HG02678 (cell line): ENCODE results near the gene TXNDC17.
"Not testable (repeated sequence)": the region's sequence is repeated elsewhere in the genome, so short reads cannot be mapped to it uniquely, and the experiment has no call there.

Experiments
- ATAC-seq: cut with Tn5 transposase; IDR thresholded peaks from one replicate; pipeline ENCODE4 v1.9.1; 2021; ENCODE audit warnings: mild to moderate bottlenecking, moderate library complexity; ENCODE audit not compliant: unreplicated experiment

Gene TXNDC17

DNA sequence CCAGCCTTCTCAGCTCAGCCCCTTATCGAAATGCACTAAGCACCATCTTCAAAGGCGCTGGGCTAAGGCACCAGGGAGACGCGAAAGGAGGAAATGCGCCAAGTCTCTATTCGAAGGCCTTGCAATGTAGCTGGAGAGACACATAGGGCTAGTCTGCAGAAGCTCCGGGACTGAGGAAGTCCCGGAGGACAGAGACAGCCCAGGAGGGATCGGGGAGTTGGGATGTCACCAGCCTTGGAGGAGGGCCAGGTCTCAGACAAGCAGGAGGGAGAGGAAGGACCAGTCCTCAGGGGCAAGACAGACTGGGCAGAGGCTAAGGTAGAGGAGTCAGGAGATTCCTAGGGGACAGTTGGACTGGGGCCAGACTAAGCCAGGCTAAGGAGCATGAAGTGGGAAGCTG, 19.2 kb downstream of the TXNDC17 start:
- ATAC-seq, result no peak

DNA sequence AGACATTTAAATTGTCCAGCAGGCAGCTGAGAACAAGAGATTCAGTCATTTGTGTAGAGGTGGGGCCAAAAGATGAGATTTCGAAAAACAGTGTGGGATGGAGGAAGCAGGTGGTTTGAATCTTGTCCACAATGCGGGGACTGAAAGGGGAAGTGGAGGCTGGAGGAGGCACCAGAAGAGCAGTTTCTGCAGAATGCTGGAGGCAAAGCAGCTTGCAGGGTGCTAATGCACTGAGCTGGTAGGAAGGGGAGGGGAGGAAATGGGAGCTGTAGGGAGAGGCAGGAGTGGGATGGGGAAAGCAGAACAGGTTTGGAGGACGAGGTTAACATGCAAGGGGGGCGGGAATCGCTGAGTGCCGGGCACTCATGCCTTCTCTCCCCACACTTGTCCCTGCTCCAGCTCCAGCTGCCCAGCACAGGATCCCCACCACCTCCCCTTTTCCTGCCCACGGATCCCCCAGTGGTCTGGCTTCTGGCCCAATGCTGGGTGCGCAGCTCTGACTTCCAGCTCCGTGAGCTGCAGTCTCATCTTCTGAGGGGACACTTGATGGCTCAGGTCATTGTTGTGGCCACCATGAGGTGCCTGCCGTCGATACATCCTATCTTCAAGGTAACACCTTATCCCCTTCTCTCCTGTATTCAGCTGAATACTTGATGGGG, 20.1 kb downstream of the TXNDC17 start:
- peak; percentile 74 for ATAC-seq

DNA sequence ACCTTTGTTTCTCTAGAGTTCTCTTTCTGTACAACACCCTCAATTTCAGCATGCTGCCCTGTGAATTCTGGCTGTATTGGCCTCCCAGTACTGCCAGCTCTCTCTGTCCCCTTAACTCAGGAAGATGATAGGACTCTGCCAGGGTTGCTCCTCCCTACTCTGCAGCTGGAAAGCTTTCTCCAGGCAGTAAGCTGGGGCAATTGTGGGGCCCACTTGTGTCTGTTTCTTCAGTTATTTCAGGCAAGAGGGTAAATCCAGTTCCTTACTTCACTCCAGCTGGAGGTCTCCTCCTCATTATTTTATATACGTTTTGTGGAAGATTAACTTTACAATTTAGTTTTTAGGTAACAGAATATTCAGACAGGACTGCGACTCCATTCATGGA, 20.6 kb downstream of the TXNDC17 start:
- no peak for ATAC-seq

DNA sequence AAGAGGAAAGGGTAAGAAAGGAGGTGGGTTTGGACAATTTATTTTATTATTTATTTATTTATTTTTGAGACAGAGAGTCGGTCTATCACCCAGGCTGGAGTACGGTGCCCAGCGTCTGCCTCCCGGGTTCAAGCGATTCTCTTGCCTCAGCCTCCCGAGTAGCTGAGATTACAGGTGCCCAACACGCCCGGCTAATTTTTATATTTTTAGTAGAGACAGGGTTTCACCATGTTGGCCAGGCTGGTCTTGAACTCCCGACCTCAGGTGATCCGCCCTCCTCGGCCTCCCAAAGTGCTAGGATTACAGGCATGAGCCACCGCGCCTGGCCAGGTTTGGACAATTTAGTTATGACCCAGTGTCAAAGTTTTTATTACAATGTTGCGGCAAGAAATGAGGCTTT, 22.3 kb downstream of the TXNDC17 start:
- ATAC-seq, result not testable (repeated sequence)

DNA sequence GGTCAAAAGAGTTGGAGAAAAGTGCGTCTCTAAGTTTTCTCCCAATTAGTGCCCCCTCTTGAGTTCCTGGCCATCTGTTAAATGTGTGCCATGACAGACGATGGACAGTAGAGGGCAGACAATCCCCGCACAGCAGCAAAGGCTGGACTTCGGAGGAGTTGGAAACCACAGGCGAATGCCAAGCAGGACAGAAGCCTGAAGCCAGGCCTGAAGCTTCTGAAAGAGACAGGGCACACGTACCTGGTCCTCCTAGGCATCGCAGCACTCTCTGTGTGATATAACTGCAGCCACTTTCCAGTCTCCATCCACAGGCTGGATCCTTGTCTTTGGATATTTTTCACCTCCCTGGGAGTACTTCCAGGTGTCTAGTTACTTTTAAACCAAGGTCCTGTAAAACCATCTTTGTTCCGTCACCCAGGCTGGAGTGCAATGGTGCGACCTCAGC, 25.2 kb downstream of the TXNDC17 start:
- no peak for ATAC-seq

DNA sequence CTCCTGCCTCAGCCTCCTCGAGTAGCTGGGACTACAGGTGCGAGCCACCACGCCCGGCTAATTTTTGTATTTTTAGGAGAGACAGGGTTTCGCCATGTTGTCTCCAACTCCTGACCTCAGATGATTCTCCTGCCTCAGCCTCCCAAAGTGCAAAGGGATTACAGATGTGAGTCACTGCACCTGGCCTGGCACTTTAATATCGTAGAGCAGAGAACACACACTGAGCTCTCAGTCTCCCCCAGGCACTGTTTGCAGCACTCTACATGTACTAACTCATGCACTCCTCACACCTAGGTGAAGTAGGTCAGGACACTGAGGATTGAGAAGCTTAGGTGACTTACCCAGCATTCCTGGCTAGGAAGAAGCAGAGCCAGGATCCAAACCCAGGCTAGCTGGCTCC, 25.7 kb downstream of the TXNDC17 start:
- no peak for ATAC-seq

DNA sequence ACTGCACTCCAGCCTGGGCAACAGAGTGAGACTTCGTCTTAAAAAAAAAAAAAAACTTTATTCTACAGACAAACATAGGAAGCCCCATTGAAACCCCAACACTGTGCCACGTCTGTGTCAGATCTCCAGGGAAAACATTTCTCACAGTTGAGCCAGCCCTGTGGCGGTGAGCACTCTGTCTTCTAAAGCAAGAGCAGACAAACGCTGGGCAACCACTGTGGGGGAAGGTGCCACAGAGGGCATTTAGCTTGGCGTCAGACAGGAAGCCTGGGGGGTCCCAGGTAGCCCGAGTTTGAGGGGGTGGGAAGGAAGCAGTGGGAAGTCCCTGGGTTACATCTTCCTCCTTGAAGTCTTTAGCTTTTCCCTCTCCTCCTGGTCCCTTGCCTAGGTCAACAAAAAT, 26.7 kb downstream of the TXNDC17 start:
- ATAC-seq, result no peak

DNA sequence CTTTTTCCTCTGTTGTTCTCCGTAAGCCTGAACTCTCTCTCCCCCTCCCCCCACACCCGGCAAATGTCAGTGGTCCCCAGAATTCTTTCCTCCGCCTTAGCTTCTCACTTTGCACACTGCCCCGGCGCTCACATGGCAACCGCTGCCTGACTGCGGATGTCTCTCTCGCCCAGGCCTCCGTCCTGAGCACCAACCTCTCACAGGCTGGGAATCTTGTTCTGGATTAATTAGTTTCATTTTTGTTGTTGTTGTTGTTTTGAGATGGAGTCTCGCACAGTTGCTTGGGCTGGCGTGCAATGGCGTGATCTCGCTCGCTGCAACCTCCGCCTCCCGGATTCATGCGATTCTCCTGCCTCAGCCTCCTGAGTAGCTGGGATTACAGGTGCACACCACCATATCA, 27.4 kb downstream of the TXNDC17 start:
- ATAC-seq, result no peak

DNA sequence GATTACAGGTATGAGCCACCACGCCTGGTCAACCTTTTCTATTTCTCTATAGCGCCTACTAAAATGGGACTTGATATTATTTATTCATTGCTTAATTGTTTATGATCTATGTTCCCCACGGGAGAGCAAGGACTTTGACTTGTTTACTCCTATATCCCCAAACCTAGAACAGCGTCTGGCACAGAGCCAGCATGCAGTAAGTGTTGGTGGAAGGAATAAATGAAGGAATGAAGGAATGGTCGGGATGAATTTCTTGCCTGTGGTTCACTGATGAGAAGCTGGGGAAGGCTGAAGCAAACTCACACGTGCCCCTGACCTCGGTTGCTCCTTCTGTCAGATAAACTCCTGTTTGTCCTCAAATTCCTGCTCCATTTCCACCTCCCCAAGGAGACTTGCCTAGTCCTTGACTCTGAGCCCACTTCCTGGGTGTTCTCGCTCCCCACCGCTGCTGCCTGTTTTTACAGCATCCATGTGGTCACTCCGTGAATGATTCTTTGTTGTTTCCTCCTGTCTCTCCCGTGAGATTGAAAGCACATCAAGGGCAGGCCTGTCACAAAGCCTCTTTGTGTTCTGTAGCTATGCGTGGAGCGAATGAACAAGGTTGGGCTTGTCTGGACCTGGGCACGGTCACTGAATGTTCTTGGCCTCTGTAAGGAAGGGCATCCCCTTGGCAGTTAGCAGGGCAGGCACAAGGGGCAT, 28.0 kb downstream of the TXNDC17 start:
- no peak for ATAC-seq

DNA sequence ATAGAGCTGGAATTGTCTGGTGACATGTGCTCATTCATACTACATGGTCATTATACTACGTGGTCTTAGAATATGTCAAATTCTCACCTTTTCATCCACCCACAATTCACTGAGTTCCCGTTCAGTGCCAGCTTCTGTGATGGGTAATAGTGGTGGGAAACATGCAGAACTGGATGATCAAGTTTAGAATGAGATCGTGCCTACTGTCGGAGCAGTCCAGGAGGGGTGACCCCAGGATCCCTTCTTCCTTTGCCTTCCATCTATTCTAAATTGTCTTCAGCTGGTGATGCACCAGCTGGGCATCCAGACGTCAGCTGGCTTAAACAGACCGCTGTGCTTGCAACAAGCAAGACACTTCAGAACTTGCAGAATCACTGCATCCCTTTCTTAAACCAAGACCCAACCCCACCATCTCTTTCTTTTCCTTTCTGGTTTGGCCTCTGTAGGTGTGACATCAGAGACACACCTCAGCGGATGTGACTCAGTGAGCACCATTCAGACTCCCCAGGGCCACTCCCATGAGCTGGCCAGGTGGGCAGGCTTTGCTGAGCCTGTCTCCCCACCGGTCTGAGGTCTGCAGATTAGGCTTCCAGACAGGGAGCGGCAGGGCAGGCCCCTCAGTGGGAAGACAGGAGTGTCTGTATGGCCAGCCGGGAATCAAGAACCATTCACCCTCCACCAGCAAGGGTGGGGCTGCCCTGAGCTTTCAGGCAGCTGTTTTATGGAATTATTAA, 28.8 kb downstream of the TXNDC17 start:
- no peak for ATAC-seq

DNA sequence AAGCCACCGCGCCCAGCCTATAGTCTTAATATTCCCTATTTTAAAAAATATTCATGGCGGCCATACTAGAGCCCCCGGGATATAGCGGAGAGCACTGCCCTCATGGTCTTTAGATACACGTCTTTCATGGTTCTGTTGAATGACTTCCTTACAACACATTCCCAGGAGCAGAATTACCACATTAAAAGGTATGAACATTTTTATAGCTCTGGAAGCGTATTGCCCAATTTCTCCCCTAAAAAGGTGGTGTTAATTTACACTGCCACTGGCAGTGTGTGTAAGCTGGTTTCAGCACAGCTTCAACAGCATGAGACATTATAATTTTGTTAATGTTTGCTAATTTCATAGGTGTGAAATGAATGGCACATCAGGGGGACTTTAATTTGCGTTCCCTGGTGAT, 29.7 kb downstream of the TXNDC17 start:
- ATAC-seq, result no peak

DNA sequence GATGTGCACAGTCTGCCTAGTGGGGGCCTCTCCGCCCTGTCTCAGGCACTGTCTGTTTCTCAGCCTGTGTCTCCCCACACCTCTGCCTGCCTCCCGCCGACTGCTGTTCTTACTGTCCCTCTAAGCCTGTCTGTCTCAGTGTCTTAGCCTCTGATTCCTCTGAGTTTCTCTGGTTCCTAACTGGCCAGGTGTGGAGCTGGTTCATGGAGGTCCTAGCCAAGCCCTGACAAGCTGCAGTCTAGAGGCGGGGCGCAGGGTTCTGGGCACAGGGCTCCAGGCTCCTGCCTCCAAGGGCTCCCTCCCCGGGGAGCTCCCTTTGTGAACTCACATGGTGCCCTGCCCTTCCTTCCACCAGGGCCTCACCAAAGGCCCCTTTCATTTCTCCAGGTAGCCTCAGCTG, 30.1 kb downstream of the TXNDC17 start:
- no peak for ATAC-seq

DNA sequence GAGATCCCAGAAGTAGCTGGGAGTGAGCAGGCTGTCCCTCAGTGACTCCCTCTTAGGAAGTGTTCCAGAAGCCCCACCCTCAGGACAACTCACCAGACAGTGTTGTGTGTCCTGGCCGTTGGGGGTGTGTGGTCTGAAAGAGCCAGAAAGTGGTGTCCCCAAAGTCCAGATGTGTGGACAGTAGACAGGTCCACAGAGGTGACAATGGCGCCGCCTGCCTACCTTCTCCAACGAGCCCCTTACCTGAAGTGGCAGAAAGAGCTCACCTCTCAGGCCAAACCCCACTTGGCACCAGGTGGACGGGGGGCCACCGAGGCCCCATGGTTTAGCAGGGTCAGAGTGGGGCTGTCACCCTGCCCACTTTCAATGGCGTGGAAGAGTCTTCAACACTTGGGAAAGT, 30.6 kb downstream of the TXNDC17 start:
- no peak for ATAC-seq

DNA sequence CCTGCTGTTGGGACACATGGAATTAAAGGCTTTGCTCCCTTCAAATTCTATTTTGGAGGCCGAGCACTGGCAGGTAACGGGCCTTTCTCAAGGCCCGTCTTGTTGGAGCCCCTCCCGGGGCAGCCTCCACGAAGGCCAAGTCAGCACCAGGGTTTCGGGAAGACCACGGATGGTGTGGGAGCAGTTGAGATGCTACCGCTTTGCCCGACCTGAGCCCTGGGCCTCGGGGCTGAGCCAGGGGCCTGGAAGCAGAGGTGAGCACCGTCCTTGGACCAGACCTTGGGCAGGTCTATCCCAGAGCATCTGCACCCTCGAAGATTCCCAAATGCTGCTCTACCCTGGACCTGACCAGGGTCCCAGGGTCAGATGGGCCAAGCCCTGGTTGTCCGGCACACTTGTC, 33.7 kb downstream of the TXNDC17 start:
- no peak for ATAC-seq

DNA sequence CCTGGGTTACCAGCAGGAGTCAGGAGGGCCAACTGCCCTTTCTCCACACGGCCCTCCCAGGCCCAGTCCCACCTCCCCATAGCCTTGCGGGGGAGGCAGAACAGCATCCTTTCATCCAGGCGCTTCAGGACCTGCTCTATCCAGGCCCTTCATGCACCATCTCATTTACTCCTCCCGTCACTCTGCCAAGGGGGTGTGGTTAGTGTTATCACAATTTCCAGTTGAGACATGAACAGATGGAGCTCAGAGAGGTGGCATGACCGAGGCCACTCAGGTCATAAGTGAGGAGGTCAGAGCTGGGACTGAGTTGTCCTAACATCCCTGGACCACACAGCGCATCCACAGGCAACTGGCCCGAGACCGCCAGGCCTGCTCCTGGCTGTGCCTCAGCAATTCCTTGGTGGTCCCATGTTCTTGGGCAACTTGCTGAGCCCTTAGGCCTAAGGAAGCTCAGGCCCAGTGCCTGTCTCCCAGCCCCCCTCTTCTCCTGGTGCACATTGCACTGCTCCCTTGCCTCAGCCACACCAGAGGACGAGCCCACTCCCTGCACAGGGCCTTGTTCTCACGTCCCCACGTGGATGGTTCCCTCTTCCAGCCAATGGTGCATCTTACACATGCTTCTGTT, 34.5 kb downstream of the TXNDC17 start:
- no peak for ATAC-seq

DNA sequence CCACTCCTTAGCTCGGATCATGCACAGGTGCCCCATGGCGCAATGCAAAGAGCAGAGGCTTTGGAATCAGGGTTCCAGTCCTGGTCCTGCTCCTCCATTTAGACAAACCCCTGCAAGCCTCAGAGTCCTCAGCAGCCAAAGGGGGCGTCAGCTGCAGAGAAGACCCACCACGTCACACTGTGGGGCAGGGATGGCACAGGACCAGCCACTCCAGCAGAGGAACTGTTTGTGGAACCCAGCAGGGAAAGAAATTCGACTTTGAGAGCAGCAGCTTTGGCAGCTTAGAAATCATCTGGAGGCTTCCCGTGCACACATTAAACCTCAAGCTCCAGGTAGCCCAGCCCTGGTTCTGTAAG, 35.9 kb downstream of the TXNDC17 start:
- ATAC-seq, result no peak

DNA sequence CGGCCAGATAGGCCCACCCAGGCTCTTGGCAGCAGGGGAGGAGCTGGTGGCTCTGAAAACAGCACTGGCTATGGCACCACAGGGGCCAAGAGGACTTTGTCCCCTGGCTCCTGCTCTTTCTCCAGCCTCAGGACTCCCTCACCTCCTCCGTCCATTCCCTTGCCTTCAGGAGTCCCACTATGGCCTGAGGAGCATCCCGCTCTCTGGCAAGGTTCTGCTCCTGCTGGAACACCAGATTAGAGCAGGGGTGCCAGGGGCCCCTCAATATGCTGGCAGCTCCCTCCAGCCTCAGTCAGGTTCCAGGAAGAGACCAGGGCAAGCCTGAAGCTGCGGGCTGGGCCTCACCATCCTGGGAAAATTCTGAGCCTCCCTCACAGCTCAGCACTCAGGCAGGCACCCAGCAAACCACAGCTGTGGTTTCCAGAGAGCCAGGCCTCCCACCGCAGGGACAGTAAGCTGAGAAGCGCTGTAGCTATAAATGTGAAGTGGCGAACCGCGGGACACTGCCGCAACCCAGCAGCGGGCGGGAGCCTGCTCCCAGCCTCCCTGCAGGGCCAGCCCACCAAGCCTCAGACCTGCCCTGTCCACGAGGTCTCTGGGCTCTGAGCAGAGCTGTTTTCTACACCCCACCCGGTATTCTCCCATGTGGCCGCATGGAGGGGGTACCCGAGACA, 36.4 kb downstream of the TXNDC17 start:
- ATAC-seq, result no peak

DNA sequence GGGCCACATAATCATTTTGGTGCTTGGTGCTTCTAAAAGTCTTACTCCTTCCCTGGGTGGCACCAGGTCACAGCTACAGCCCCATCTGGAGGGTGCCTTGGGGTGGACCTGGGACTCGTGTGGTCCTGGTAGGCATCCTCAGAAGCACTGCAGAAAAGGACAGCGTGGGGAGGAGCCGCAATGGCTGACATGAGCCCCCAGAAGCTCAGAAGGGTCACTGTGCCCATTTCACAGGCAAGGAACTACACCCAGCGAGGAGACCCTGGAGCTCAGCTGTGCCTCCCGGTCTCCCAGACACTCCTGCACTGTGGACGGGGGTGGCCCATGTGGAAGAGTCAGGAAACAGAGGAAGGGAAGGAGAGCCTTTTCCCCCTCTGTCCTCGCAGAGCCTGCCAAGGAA, 37.1 kb downstream of the TXNDC17 start:
- ATAC-seq, result no peak

DNA sequence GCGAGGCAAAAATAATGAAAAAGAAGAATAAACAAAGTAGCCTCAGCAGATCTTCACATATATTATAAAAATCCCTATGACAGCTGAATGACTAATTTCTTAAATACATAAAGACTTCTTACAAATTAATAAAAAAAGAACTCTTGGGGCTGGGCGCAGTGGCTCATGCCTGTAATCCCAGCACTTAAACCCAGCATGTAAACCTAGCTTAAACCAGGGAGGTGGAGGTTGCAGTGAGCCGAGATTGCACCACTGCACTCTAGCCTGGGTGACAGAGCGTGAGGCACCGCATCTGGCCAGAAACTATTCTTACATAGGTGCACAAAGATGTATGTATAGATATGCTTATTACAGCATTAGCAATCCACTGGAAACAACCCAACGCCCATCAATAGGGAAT, 38.4 kb downstream of the TXNDC17 start:
- no peak for ATAC-seq

DNA sequence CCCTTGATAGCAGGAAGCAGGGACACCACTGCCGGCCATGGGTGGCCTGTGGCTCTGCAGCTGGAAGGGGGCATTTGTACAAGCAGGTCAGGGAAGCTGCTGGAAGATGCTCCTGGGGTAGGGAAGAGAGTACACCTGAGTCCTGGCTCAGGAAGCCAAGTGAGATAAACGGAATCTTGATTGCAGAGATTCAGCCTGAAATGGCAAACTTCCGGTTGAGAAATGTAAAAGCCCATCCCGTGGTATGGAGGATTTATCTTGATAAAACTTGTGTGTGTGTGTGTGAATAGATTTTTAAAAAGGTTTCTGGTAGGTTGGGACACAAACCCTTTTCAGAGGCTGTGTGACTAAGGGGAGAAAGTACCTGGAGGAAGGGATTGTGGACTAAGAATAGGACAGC, 40.3 kb downstream of the TXNDC17 start:
- ATAC-seq, result no peak

DNA sequence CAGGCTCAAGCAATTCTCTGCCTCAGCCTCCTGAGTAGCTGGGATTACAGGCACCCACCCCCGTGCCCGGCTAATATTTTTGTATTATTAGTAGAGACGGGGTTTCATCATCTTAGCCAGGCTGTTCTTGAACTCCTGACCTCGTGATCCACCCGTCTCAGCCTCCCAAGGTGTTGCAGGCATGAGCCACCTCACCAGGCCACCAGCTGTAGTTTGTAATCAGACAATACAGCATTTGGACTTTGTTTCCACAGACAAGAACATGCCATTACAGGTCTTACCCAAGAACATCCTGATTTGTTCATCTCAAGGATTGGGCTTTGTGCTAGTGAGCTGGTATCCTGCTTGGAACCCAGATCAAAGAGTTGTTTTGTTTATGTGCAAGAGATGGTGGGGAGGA, 40.8 kb downstream of the TXNDC17 start:
- no peak for ATAC-seq
